Lung (tissue), 12 donors: ENCODE data around the gene PEX14. TPM values are rescaled to one million over a fixed set of nuclear protein-coding genes. Genes with fewer than 3 reads are reported as not detected.

ENCODE experiments used
- ATAC-seq: fragments of 200-7000 bp; cut with Tn5 transposase; one replicate; pipeline ENCODE4 v1.9.1; 2020; ENCODE audit warnings: moderate number of reproducible peaks; ENCODE audit not compliant: insufficient read depth, low FRiP score
- DNase-seq, 3 donors: peaks; one replicate each; pipeline ENCODE4 v3.0.0-alpha.2; 2013 to 2017
- H3K27ac ChIP-seq, 2 donors: one replicate each; pipeline ENCODE4 v1.5.1; 2013; ENCODE audit warnings: mild to moderate bottlenecking in 2 of 2, moderate library complexity in 2 of 2, control low read depth in 1 of 2, inconsistent platforms in 1 of 2, low read depth in 1 of 2, low read length in 1 of 2
- H3K27me3 ChIP-seq, 3 donors: one replicate each; pipeline ENCODE4 v1.5.1; 2013; ENCODE audit warnings: low read length in 2 of 3; ENCODE audit not compliant: control insufficient read depth in 3 of 3, insufficient read depth in 3 of 3
- H3K36me3 ChIP-seq, 4 donors: one replicate each; pipeline ENCODE4 v1.5.1; 2013; ENCODE audit warnings: low read length in 4 of 4, mild to moderate bottlenecking in 1 of 4, moderate library complexity in 1 of 4; ENCODE audit not compliant: control insufficient read depth in 4 of 4, insufficient read depth in 4 of 4
- H3K4me1 ChIP-seq, 5 donors: one replicate each; pipeline ENCODE4 v1.5.1; 2013; ENCODE audit warnings: low read length in 5 of 5, mild to moderate bottlenecking in 2 of 5, moderate library complexity in 1 of 5; ENCODE audit not compliant: control insufficient read depth in 5 of 5, insufficient read depth in 5 of 5
- H3K4me3 ChIP-seq: one replicate; pipeline ENCODE4 v1.5.1; 2013; ENCODE audit warnings: mild to moderate bottlenecking, control low read depth, moderate library complexity
- H3K9ac ChIP-seq, 2 donors: one replicate each; pipeline ENCODE4 v1.5.1; 2013; ENCODE audit warnings: low read length in 2 of 2, control low read depth in 1 of 2; ENCODE audit not compliant: insufficient read depth in 1 of 2
- H3K9me3 ChIP-seq, 4 donors: one replicate each; pipeline ENCODE4 v1.5.1; 2013; ENCODE audit warnings: low read length in 3 of 4, mild to moderate bottlenecking in 1 of 4, moderate library complexity in 1 of 4; ENCODE audit not compliant: control insufficient read depth in 4 of 4, insufficient read depth in 3 of 4
- WGBS, 2 donors: extraction: QIAGEN DNeasy Blood & Tissue Kit; methylation state at CpG; one replicate each; pipeline ENCODE4 v1.1.7; 2013; 5-methylcytosine and 5-hydroxymethylcytosine counted together
- polyA plus RNA-seq, 2 donors: library from polyadenylated mRNA; stranded (reverse); fragments of 200-250 nt; gene quantifications; one replicate each; pipeline ENCODE4 v1.2.1, GENCODE V29; 2013
- total RNA-seq, 2 donors: library from RNA; depleted of rRNA in 1 of 2; stranded (reverse); fragments of >200 nt in 1 of 2; gene quantifications; one replicate each; pipeline ENCODE4 v1.2.1, GENCODE V29; 2014 to 2021
- TF ChIP-seq, protein P1 (sequence below): IDR thresholded peaks from 2 replicates; pipeline ENCODE4 v1.5.1; 2012; ENCODE audit warnings: mild to moderate bottlenecking; ENCODE audit errors: control extremely low read depth, extremely low read depth
- donor health status: control.
- donor health status: control.
- donor health status: Bipolar disorder and iron deficiency.
- donor health status: healthy.
- donor health status: DM: yes; HTN: yes; CAD: no.

PEX14 gene
- total and polyA plus RNA-seq, 4 donors = 18.1 to 29.2 (median 20.8) TPM

DNA sequence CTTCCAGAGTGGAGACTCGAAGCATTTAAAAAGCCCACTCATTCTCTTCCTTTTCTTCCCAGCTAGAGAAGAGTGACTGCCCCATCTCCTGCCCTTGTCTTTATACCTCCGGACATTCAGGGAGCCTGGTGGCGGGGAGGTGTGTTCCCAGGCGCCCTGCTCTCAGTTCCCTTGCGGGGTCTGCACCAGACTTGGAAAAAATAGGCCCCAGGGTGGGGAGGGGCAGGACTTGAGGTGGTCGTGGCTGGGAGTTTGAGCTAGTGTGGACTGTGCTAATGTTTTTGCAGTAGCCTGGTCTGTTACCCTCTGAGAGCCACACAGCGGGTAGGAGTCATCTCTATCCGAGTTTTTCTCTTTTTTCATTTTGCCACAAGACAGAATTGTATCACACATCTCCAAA lies 139.1 kb downstream of the PEX14 start:
- no peak overlapping the region for H3K27ac ChIP-seq
- no peaks in the 10 kb centered on the region for H3K27me3 ChIP-seq
- TF ChIP-seq, protein P1, sequence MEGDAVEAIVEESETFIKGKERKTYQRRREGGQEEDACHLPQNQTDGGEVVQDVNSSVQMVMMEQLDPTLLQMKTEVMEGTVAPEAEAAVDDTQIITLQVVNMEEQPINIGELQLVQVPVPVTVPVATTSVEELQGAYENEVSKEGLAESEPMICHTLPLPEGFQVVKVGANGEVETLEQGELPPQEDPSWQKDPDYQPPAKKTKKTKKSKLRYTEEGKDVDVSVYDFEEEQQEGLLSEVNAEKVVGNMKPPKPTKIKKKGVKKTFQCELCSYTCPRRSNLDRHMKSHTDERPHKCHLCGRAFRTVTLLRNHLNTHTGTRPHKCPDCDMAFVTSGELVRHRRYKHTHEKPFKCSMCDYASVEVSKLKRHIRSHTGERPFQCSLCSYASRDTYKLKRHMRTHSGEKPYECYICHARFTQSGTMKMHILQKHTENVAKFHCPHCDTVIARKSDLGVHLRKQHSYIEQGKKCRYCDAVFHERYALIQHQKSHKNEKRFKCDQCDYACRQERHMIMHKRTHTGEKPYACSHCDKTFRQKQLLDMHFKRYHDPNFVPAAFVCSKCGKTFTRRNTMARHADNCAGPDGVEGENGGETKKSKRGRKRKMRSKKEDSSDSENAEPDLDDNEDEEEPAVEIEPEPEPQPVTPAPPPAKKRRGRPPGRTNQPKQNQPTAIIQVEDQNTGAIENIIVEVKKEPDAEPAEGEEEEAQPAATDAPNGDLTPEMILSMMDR = no peak
- no peak overlapping the region for H3K4me3 ChIP-seq
- no peak for ATAC-seq
- no peak overlapping the region for H3K9ac ChIP-seq
- 94 to 98% methylated on average over 8 of the region's 8 CpGs for WGBS, 2 donors
- no peaks in the 10 kb centered on the region for H3K9me3 ChIP-seq
- H3K4me1 ChIP-seq = no peaks in the 10 kb centered on the region
- DNase-seq = no peak
- peaks cover 0 to 5% (median 1%) of the 10 kb centered on the region in 4 donors for H3K36me3 ChIP-seq

DNA sequence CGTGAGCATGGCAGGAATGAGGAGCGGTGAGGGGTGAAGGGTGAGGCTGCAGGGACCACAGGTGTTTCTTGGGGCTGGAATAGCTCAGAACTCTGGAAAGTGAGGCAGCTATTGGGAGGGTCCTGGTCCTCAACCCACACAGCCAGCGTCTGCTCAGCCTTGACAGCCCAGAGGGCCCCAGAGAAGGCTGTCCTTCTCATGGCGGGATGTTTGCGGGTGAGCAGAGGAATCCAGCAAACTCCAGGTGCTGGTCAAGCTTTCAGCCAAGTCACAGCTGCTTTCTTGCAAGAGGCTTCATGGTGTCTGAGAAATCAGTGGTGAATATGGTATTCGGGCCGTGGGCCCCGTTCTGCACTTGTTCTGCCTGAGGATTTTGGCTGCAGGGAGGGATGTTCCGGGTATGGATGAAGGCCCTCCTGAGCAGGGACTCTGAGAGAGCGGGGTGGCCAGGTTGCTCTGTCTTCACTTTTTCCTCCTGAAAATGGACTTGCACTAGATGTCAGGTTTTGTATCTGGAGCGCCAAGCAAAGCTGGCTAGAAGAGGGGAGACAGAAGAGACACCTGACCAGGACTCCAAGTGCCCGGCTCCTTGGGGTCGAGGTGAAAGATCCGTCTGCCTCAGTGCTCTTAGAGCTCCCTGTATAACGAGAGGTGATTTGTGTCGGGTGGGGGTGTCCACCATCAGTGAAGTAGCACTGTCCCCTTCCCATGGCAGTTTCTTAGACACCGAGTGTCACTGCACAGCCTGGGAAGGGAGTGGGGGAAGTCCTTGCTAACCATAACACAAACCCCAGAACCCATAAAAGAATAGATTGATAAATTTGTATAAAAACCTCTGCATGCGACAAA lies 139.9 kb downstream of the PEX14 start:
- Histone ChIP-seq H3K4me1 (no peaks in the 10 kb centered on the region), H3K36me3 (peaks cover 0 to 5% (median 1%) of the 10 kb centered on the region in 4 donors), H3K9me3 (no peaks in the 10 kb centered on the region), H3K27ac (no peak overlapping the region), H3K27me3 (no peaks in the 10 kb centered on the region), H3K9ac (no peak overlapping the region), H3K4me3 (no peak overlapping the region)
- TF ChIP-seq, protein P1 = no peak
- WGBS, 2 donors = 95 to 96% methylated on average over 18 of the region's 18 CpGs
- DNase-seq = no peak
- ATAC-seq = no peak

DNA sequence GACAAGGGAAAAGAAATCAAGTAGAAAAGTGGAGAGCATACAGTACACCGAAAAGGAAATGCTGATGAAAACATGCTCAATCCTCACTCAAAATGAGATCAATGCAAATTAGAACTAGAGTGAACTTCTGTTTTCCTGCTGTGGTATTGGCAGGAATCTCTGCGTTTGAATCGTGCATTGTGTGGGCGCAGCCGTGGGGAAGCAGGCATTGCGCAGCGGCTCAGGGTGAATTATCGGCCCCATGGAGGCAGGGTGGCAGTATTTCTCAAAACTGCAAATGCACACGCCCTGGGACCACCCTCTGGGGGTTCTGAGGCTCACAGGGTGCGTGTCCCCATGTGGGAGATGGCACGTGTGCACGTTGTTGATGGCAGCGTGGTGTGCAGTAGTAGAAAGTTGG lies 140.6 kb downstream of the PEX14 start:
- Histone ChIP-seq H3K4me3 (no peak overlapping the region), H3K4me1 (no peaks in the 10 kb centered on the region), H3K27ac (no peak overlapping the region), H3K9ac (no peak overlapping the region), H3K36me3 (peaks cover 0 to 5% (median 1%) of the 10 kb centered on the region in 4 donors), H3K9me3 (no peaks in the 10 kb centered on the region), H3K27me3 (no peaks in the 10 kb centered on the region)
- no peak for DNase-seq
- TF ChIP-seq, protein P1 = no peak
- no peak for ATAC-seq
- WGBS, 2 donors = 83 to 85% methylated on average over 13 of the region's 13 CpGs
